Left ventricle myocardium inferior (tissue), 1 donor: Measurements from ENCODE around the gene OR2T8. TPM values are rescaled to one million over a fixed set of nuclear protein-coding genes. Genes with fewer than 3 reads are reported as not detected.
"Not testable (repeated sequence)": the region's sequence is repeated elsewhere in the genome, so short reads cannot be mapped to it uniquely, and the experiment has no call there.

Experiments
- DNase-seq: peaks from one replicate; pipeline ENCODE4 v3.0.0-alpha.2; 2020
- H3K27ac ChIP-seq: fragments of 200-600 bp; replicated peaks from 2 replicates; pipeline ENCODE4 v1.8.0; 2021
- H3K27me3 ChIP-seq: fragments of 200-600 bp; 2 replicates; pipeline ENCODE4 v1.8.0; 2021; ENCODE audit warnings: low read depth
- H3K36me3 ChIP-seq: fragments of 200-600 bp; 2 replicates; pipeline ENCODE4 v1.8.0; 2021
- H3K4me1 ChIP-seq: fragments of 200-600 bp; 2 replicates; pipeline ENCODE4 v1.8.0; 2021
- H3K4me3 ChIP-seq: fragments of 200-600 bp; 2 replicates; pipeline ENCODE4 v1.8.0; 2021; ENCODE audit warnings: mild to moderate bottlenecking, moderate library complexity
- H3K9me3 ChIP-seq: fragments of 200-600 bp; replicated peaks from 2 replicates; pipeline ENCODE4 v1.8.0; 2021
- intact Hi-C: fragments of 100-400 bp; cut with micrococcal nuclease; formaldehyde crosslinking; loops from one replicate; pipeline ENCODE4 v1.11.0; 2022
- total RNA-seq: library from RNA; stranded (reverse); fragmentation: NEBNext Ultra II Directional; extraction: Animal tissue kit (Norgen Biotek cat#: 25700); gene quantifications from one replicate; pipeline ENCODE4 v1.2.1, GENCODE V29; 2021
- TF ChIP-seq, protein P1 (sequence below): fragments of 200-600 bp; IDR thresholded peaks from 2 replicates; pipeline ENCODE4 v1.8.0; 2021; ENCODE audit warnings: antibody characterized with exemption, mild to moderate bottlenecking, borderline replicate concordance
- donor health status: DM: no; HTN: yes; CAD: no; lungs with severe emphysema.

Gene OR2T8
- total RNA-seq, 1 donor from 2014 or later = not detected

GRCh38 chr1:247935781-247936180 lies 15.7 kb downstream of the OR2T8 start:
- no peaks in the 10 kb centered on the region for H3K36me3 ChIP-seq
- H3K9me3 ChIP-seq = peaks cover 15% of the 10 kb centered on the region
- no peak overlapping the region for H3K27ac ChIP-seq
- DNase-seq = no peak
- TF ChIP-seq, protein P1, sequence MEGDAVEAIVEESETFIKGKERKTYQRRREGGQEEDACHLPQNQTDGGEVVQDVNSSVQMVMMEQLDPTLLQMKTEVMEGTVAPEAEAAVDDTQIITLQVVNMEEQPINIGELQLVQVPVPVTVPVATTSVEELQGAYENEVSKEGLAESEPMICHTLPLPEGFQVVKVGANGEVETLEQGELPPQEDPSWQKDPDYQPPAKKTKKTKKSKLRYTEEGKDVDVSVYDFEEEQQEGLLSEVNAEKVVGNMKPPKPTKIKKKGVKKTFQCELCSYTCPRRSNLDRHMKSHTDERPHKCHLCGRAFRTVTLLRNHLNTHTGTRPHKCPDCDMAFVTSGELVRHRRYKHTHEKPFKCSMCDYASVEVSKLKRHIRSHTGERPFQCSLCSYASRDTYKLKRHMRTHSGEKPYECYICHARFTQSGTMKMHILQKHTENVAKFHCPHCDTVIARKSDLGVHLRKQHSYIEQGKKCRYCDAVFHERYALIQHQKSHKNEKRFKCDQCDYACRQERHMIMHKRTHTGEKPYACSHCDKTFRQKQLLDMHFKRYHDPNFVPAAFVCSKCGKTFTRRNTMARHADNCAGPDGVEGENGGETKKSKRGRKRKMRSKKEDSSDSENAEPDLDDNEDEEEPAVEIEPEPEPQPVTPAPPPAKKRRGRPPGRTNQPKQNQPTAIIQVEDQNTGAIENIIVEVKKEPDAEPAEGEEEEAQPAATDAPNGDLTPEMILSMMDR = no peak
- H3K27me3 ChIP-seq = peaks cover 19% of the 10 kb centered on the region
- intact Hi-C loops = no loop called here
- H3K4me1 ChIP-seq = no peaks in the 10 kb centered on the region
- no peak overlapping the region for H3K4me3 ChIP-seq

- intact Hi-C loops = no loop called here
- Histone ChIP-seq H3K27ac (no peak overlapping the region), H3K4me3 (no peak overlapping the region), H3K4me1 (no peaks in the 10 kb centered on the region), H3K9me3 (peaks cover 15% of the 10 kb centered on the region), H3K36me3 (no peaks in the 10 kb centered on the region), H3K27me3 (peaks cover 19% of the 10 kb centered on the region)
- DNase-seq = no peak
- TF ChIP-seq, protein P1 = no peak
Measured at GRCh38 chr1:247936415-247936814, 16.4 kb downstream of the OR2T8 start.

DNA sequence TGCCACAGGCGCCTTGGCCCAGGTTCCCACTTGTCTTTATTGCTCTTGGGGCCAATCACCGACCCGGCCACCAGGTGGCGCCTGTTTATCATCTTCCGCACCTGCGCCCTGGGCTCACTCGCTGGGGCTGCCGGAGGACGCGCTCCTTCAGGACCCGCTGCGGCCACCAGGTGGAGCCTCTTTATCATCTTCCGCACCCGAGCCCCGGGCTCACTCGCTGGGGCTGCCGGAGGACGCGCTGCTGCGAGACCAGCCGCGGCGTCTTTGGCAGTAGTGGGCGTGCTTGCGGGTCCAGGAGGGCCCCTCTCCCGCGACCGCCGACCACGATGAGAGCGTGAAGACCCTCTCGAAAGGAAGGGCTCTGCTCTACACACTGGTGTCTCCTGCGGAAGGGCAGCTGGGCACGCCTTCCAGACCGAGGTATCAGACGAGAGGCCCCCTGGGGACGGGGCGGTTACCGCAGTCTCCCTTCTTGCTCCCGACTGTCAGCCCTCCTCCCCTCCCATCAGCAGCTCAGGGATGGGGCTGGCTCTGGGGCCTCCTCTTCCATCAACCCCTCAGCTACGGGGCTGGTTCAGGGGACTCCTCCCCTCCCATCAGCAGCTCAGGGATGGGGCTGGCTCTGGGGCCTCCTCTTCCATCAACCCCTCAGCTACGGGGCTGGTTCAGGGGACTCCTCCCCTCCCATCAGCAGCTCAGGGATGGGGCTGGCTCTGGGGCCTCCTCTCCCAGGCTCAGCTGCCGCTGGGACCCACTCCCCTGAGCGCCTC lies 17.1 kb downstream of the OR2T8 start:
- intact Hi-C loops, H3K4me1 ChIP-seq, H3K36me3 ChIP-seq, H3K27ac ChIP-seq: not testable (repeated sequence)
- H3K27me3 ChIP-seq = peaks cover 19% of the 10 kb centered on the region
- TF ChIP-seq, protein P1 = peak; percentile 40
- peaks cover 15% of the 10 kb centered on the region for H3K9me3 ChIP-seq
- H3K4me3 ChIP-seq = peak overlapping the region; percentile 25
- peak; percentile 49 for DNase-seq

DNA sequence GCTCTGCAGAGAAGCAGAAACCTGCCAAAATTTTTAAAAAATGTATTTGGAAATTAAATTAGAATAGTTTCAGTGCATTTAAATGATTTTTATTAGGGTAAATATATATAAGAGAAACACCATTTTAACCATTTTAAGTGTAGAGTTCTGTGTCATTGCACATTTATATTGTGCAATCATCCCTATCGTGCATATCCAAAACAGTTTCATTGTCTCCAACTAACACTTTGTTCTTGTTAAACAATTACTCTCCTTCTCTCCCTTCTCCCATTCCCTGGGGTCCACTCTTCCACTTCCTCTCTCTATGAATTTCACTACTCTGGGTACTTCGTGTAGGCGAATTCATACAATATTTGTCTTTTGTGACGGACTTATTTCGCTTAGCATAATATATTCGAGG lies 22.6 kb downstream of the OR2T8 start:
- Histone ChIP-seq H3K36me3 (no peaks in the 10 kb centered on the region), H3K9me3 (peaks cover 17% of the 10 kb centered on the region), H3K27me3 (peaks cover 5% of the 10 kb centered on the region), H3K27ac (no peak overlapping the region), H3K4me3 (no peak overlapping the region), H3K4me1 (no peaks in the 10 kb centered on the region)
- TF ChIP-seq, protein P1 = no peak
- DNase-seq = no peak
- intact Hi-C loops = no loop called here

DNA sequence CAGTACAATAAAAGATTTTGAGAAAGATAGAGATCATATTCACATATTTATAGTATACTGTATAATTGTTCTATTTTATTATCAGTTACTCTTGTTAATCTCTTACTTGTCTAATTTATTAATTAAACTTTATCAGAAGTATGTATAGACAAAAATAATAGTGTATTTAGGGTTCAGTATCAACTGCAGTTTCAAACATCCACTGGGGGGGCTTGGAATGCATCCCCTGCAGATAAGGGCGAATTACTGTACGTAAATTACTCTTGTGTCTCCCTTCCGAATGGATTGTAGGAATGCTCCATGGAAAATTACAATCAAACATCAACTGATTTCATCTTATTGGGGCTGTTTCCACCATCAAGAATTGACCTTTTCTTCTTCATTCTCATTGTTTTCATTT lies 28.5 kb downstream of the OR2T8 start, which contains the start of gene OR2L8:
Gene OR2L8, plus strand, starts transcription at position 301 of the 400 bp plus-strand sequence. Its CDS starts 0 bp downstream, at position 301.
- peaks cover 31% of the 10 kb centered on the region for H3K9me3 ChIP-seq
- no peaks in the 10 kb centered on the region for H3K36me3 ChIP-seq
- intact Hi-C loops = no loop called here
- H3K4me3 ChIP-seq = no peak within 1 kb of the TSS
- TF ChIP-seq, protein P1 = no peak
- no peaks in the 10 kb centered on the region for H3K4me1 ChIP-seq
- H3K27me3 ChIP-seq = no peaks in the 10 kb centered on the region
- H3K27ac ChIP-seq = no peak within 1 kb of the TSS
- no peak for DNase-seq
